GM12864 (cell line): Measurements from ENCODE around the gene KRT35.

ENCODE experiments used
- DNase-seq: peaks from one replicate; pipeline ENCODE4 v3.0.0-alpha.2; 2011; ENCODE audit warnings: low read depth
- H3K4me3 ChIP-seq: 2 replicates; pipeline ENCODE4 v1.5.1; 2011; ENCODE audit warnings: mild to moderate bottlenecking, low read depth, low read length, control low read depth
- CTCF ChIP-seq: IDR thresholded peaks from 2 replicates; pipeline ENCODE4 v1.5.1; 2011; ENCODE audit warnings: low read depth, mild to moderate bottlenecking, moderate library complexity, low read length, control low read depth, inconsistent platforms; ENCODE audit errors: missing control alignments

The KRT35 gene

GRCh38 chr17:41455236-41455635, 25.7 kb downstream of the KRT35 start:
- H3K4me3 ChIP-seq: no peak overlapping the region
- no peak for DNase-seq
- TF ChIP-seq CTCF: no peak

GRCh38 chr17:41453066-41453465, 27.9 kb downstream of the KRT35 start:
- TF ChIP-seq CTCF: no peak
- DNase-seq: no peak
- H3K4me3 ChIP-seq: no peak overlapping the region

GRCh38 chr17:41452281-41452680, 28.7 kb downstream of the KRT35 start:
- no peak overlapping the region for H3K4me3 ChIP-seq
- no peak for TF ChIP-seq CTCF
- no peak for DNase-seq

- no peak for TF ChIP-seq CTCF
- H3K4me3 ChIP-seq: no peak overlapping the region
- DNase-seq: no peak
Observed at GRCh38 chr17:41451154-41451728, 29.7 kb downstream of the KRT35 start.

- no peak for DNase-seq
Observed at GRCh38 chr17:41449008-41449407, 31.9 kb downstream of the KRT35 start.

GRCh38 chr17:41448506-41448905, 32.4 kb downstream of the KRT35 start:
- no peak for TF ChIP-seq CTCF
- H3K4me3 ChIP-seq: no peak overlapping the region

More at GRCh38 chr17:41449008-41449407, 31.9 kb downstream of the KRT35 start:
- no peak for TF ChIP-seq CTCF
- no peak overlapping the region for H3K4me3 ChIP-seq

GRCh38 chr17:41446806-41447205, 34.1 kb downstream of the KRT35 start:
- no peak overlapping the region for H3K4me3 ChIP-seq
- TF ChIP-seq CTCF: no peak

More at GRCh38 chr17:41448506-41448905, 32.4 kb downstream of the KRT35 start:
- DNase-seq: no peak

More at GRCh38 chr17:41446806-41447205, 34.1 kb downstream of the KRT35 start:
- no peak for DNase-seq
